Measurements from ENCODE around the gene MRNIP. TPM values are rescaled to one million over a fixed set of nuclear protein-coding genes. Genes with fewer than 3 reads are reported as not detected.

The MRNIP gene
- total RNA-seq, 1 experiment from 2014 or later, result 36.2 TPM

GRCh38 chr5:179886190-179886911, 27.7 kb upstream of the MRNIP start:
- Histone ChIP-seq H3K36me3 (ENCODE audit: control insufficient read depth in 1 of 2, insufficient read depth in 2 of 2, low read length in 2 of 2) (peaks cover 40 to 83% of the 10 kb centered on the region in 2 experiments), H3K9ac (ENCODE audit: low read length) (no peak overlapping the region), H3K27ac (ENCODE audit: low read depth, low read length) (no peak overlapping the region), H3K4me1 (ENCODE audit: control insufficient read depth in 1 of 2, insufficient read depth in 2 of 2, low read length in 2 of 2) (no peaks in the 10 kb centered on the region), H4K20me1 (ENCODE audit: insufficient read depth) (no peaks in the 10 kb centered on the region), H3K4me2 (ENCODE audit: low read length) (no peak overlapping the region), H3K4me3 (replicated peaks in 1 of 2; ENCODE audit: low read depth in 1 of 2, low read length in 2 of 2) (no peak overlapping the region), H3K27me3 (ENCODE audit: insufficient read depth, low read length) (no peaks in the 10 kb centered on the region), H3K79me2 (ENCODE audit: insufficient read depth, low read length) (no peaks in the 10 kb centered on the region), H2AFZ (ENCODE audit: low read depth, low read length, poor library complexity, severe bottlenecking) (no peak overlapping the region), H3K9me3 (ENCODE audit: control insufficient read depth in 1 of 2, insufficient read depth in 1 of 2, low read depth in 1 of 2, low read length in 2 of 2) (peaks cover 18 to 19% of the 10 kb centered on the region in 2 experiments; a peak in 3 of 4 replicates), H3K9me2 (ENCODE audit: insufficient read depth) (no peaks in the 10 kb centered on the region)
- ChIA-PET CTCF (no interaction called here), RAD21 (ENCODE audit: low non-redundant PET in 1 of 2, low total read pairs in 2 of 2, uncharacterized antibody in 2 of 2, unreplicated experiment in 2 of 2) (no interaction called here), POLR2A (no interaction called here)
- no TSS peak for BruUV-seq (replicated peaks)
- TF ChIP-seq CTCF (IDR thresholded peaks at IDR 0.05 in 2 of 3, conservative IDR thresholded peaks at IDR 0.05 in 1 of 3; ENCODE audit: borderline replicate concordance in 1 of 3, insufficient read depth in 1 of 3, low read depth in 2 of 3, low read length in 2 of 3), result no peak
- no peak for TF ChIP-seq ATF3 (IDR thresholded peaks at IDR 0.05)
- TF ChIP-seq POLR2A (IDR thresholded peaks at IDR 0.05; ENCODE audit: borderline replicate concordance, extremely low read depth, insufficient read depth, insufficient read length), result no peak
- TF ChIP-seq ZBTB33 (IDR thresholded peaks at IDR 0.05; ENCODE audit: extremely low read depth, insufficient replicate concordance, low read length), result no peak
- no peak for TF ChIP-seq SIN3A (IDR thresholded peaks at IDR 0.05; ENCODE audit: low read depth)
- TF ChIP-seq RAD21 (IDR thresholded peaks at IDR 0.05; ENCODE audit: low read depth), result no peak
- TF ChIP-seq POLR2AphosphoS5 (IDR thresholded peaks at IDR 0.05; ENCODE audit: low read depth, low read length), result no peak
- no peak for TF ChIP-seq ELF1 (IDR thresholded peaks at IDR 0.05; ENCODE audit: borderline replicate concordance, low read depth)
- TF ChIP-seq REST (IDR thresholded peaks at IDR 0.05; ENCODE audit: low read depth), result no peak
- intact Hi-C loops (cut with micrococcal nuclease), result no loop called here
- ATAC-seq (no peak), DNase-seq (ENCODE audit: low read depth, low spot score) (no peak)
